Right renal cortex interstitium (tissue), 3 donors: ENCODE measurements around the gene HOMER3. TPM values are rescaled to one million over a fixed set of nuclear protein-coding genes. Genes with fewer than 3 reads are reported as not detected.

Experiments
- DNase-seq, 3 donors: peaks; one replicate each; pipeline ENCODE4 v3.0.0-alpha.2; 2013; ENCODE audit warnings: low read depth in 3 of 3, low spot score in 2 of 3
- polyA plus RNA-seq, 3 donors: library from polyadenylated mRNA; unstranded; fragments of 120-200 nt; gene quantifications; one replicate each; pipeline ENCODE4 v1.2.1, GENCODE V29; 2013; ENCODE audit not compliant: insufficient read length in 3 of 3

Gene HOMER3
- polyA plus RNA-seq, 3 donors: 46.4 to 50.4 (median 48.2) TPM

DNA sequence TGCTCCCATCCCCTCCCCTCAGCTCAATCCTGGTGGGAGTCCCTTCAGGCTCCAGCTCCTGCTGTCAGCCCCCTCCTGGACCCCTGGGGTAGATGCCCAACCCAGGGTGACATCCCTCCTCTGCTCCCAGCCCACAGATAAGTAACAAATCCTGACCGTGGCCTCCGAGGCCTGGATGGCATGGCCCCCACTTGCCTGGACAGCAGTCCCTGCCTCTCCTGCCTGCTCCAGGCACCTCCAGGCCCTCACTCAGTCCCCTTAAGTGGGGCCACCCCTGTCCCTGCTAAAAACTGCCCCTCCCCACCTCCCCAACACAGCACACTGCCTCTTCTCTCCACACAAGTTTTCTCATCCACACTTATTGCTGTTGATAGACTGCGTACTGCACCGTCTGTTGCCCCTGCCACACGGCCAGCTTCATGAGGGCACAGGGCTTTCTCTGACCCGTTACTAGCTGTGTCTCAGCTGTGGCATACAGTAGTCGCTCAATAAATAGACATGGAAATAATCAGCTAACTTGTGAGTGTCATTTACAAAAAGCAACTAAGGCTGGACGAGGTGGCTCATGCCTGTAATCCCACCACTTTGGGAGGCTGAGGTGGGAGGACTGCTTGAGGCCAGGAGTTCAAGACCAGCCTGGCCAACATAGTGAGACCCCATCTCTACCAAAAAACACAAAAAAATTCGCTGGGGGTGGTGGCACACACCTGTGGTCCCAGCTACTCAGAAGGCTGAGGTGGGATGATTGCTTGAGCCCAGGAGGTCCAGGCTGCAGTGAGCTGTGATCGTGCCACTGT, 50.9 kb downstream of the HOMER3 start:
- no peak for DNase-seq

DNA sequence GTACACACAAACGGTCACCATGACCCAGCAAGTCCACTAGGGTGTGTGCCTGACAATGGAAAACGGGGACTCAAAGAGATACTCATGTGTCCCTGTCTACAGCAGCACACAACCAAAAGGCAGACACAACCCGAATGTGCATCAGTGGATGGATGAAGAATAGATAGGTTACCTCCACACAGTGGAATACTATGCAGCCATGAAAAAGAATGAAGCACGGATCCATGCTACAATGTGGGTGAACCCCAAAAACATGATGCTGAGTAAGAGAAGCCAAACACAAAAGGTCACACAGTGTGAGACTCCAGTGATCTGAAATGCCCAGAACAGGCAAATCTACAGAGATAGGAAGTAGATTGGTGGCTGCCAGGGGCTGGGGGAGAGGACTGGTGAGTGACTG, 54.0 kb downstream of the HOMER3 start:
- DNase-seq: no peak

DNA sequence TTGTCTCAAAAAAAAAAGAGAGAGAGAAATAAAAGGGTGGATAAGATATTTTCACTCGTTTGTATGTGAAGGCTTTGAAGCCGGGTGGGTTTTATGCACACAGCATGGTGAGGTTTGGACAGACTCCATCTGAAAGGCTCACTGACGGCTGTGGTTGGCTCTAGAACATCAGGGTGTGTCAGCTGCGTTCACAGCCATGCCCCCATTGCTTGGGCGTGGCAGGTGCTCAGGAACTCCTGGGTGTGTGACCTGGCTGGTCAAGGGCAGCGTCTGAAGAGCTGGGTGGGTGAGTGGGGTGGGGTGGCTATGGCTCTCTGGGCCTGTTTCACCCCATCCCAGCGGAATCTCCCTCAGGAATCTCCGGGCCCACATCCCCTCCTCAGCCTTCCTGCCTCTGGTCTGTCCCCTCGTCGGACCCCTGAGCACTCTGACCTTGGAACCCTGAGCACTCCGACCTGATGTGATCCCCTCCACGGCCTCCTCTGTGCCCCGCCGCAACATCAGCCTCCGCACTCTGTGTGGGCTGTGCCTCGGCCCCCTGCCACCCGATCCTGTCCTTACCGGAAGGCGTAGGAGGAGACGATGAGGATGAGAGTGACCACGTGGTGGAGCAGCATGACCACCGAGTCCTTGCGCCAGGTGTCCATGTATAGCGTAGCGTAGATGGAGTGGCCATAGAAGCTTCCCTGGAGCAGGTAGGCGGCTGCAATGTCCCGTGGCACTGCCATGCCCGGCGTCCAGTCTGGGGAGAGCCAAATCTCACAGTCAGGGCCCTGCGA, 57.3 kb downstream of the HOMER3 start:
- no peak for DNase-seq

DNA sequence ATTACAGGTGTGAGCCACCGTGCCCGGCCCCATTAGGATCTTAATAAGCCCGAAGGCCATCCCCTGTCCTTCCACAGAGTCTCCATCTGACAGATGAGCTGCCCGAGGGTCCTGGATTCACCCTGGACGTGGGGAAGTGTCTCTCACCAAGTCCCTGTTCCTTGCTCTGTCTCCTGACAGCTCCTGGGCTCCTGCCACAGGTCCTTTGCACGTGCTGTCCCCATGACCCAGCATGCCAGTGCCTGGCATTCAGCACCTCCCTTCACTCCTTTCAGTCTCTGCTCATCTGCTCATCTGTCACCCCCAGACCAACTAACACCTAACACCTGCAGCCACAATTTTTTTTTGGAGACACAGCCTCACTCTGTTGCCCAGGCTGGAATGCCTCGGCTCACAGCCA, 59.5 kb downstream of the HOMER3 start:
- DNase-seq: no peak

DNA sequence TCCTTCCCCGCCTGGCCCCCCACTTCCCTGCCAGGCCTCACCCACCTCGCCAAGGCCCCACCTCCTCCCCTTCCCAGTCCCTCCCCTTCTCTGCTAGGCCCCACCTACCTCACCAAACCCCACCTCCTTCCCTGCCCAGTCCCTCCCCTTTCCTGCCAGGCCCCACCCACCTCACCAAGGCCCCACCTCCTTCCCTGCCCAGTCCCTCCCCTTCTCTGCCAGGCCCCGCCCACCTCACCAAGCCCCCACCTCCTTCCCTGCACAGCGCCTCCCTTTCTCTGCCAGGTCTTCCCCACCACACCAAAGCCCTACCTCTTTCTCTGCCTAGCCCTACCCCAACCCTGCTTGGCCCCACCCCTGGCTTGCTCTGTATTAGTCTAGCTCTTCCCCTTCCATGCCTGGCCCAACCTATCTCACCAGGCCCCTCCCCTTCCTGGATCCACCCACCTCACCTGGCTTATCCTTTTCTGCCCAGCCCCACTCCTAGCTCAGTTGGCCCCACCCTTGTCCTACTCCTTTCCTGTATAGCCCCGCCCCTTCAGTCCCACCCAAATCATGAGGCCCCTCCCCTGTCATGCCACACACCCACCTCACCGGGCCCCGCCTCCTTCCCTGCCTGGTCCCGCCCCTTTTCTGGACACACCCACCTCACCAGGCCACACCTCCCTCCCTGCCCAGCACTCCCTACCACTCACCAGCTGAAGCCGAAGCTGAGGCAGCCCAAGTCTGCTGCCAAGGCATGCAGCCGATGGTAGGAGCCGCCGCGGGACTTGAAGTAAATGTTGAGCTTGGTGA, 61.2 kb downstream of the HOMER3 start:
- no peak for DNase-seq

Other genes with a start within 250 kb of the HOMER3 start
- gene COMP, start 149.9 kb downstream of the HOMER3 start, polyA plus RNA-seq: under 1 TPM; 0.04 to 0.10 (median 0.07) TPM
- gene UPF1, start 109.3 kb downstream of the HOMER3 start, polyA plus RNA-seq: 10 to 100 TPM; 44.7 to 56.8 (median 48.2) TPM
- 1 to 10 TPM; 5.1 to 5.6 (median 5.2) TPM for gene CERS1, start 45.1 kb downstream of the HOMER3 start, polyA plus RNA-seq
- 100 to 1,000 TPM in 2 of 3 donors, 10 to 100 TPM in 1; 91.0 to 108 (median 106) TPM for gene COPE, start 21.8 kb downstream of the HOMER3 start, polyA plus RNA-seq
- 10 to 100 TPM; 47.8 to 51.2 (median 48.2) TPM for gene DDX49, start 21.5 kb downstream of the HOMER3 start, polyA plus RNA-seq
- 10 to 100 TPM; 69.2 to 74.4 (median 71.5) TPM for gene SUGP2, start 92.3 kb upstream of the HOMER3 start, polyA plus RNA-seq
- 10 to 100 TPM; 32.4 to 36.8 (median 34.9) TPM for gene ARMC6, start 92.4 kb upstream of the HOMER3 start, polyA plus RNA-seq
- gene SLC25A42, start 122.8 kb upstream of the HOMER3 start, polyA plus RNA-seq: 10 to 100 TPM; 13.0 to 19.2 (median 16.2) TPM
- gene TMEM161A, start 197.3 kb upstream of the HOMER3 start, polyA plus RNA-seq: 10 to 100 TPM; 25.7 to 29.2 (median 28.6) TPM
- gene MEF2B, start 229.0 kb upstream of the HOMER3 start, polyA plus RNA-seq: 1 to 10 TPM; 1.0 to 1.1 (median 1.1) TPM